IPS-NIHi7 (cell line): ENCODE data around the gene TADA1.

Experiments used
- DNase-seq: peaks from one replicate; pipeline ENCODE4 v3.0.0; 2012; ENCODE audit warnings: mixed read lengths; ENCODE audit errors: extremely low spot score

TADA1 gene, protein sequence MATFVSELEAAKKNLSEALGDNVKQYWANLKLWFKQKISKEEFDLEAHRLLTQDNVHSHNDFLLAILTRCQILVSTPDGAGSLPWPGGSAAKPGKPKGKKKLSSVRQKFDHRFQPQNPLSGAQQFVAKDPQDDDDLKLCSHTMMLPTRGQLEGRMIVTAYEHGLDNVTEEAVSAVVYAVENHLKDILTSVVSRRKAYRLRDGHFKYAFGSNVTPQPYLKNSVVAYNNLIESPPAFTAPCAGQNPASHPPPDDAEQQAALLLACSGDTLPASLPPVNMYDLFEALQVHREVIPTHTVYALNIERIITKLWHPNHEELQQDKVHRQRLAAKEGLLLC

DNA sequence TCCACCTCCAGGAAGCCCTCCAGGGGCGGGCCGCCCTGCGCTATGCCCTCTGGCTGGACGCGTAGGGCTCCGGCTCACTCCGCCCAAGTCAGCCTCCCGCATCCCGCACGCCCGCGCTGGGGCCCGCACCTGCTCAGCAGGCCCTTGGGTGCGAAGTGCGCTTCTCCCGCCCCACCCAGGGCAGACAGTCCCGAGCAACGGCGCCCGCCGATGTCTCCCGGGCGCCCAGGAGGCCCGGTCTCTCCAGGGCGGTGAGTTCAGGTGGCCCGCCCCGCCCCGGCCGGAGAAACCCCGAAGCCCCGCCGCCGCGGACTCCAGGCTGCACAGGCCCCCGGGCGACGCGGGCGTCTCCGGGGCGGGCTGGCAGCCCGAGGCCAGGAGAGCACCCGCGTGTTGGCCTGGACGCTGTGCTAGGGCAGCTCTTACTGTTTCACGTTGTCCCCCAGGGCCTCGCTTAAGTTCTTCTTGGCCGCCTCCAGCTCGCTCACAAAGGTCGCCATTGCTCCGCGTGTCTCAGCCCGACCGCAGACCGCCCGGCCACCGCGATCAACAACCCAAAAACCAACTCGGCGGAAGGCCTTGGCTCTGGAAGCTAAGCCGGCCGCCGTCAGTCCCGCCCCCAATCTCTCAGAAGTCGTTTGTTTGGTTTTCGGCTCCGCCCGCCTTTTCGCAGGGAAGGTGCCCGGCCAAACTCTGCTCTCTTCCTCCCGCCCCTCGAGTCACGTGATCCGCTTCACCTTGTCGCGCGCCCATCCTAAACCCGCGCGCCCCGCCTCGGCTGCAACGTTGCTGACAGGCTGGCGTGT, at the start of gene TADA1:
TADA1 (minus strand) TSS at position 531 of the 806 bp plus-strand sequence; CDS start at position 500, 31 bp downstream.
- peak; percentile 94 for DNase-seq

DNA sequence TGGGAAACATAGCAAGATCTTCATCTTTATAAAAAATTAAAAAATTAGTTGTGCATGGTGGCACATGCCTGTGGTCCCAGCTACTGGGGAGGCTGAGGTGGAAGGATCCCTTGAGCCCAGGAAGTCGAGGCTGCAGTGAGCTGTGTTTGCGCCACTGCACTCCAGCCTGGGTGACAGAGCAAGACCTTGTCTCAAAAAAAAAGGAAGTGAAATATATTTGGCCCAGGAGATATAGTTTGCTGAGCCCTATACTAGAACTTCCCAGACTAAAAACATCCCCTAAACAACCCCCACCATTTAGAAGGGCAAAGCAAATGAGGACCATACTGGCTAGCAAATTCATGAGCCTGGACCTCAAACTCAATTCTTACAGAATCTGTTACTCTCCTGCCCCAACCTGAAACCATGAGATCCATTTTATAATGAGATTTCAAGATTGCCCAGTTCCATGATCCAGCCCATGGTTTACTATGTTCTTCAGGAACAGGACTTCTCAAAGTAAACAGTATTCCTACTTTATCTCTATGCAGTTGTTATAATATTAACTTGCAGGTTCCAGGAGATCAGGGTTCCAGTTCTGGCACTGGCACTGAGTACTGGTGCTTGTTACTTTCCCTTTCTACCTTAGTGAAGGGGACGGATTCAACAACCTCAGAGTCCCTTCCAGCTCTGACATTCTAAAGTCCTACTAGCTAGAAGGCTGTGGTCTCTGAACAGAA, 48.9 kb upstream of the TADA1 start:
- DNase-seq = no peak

DNA sequence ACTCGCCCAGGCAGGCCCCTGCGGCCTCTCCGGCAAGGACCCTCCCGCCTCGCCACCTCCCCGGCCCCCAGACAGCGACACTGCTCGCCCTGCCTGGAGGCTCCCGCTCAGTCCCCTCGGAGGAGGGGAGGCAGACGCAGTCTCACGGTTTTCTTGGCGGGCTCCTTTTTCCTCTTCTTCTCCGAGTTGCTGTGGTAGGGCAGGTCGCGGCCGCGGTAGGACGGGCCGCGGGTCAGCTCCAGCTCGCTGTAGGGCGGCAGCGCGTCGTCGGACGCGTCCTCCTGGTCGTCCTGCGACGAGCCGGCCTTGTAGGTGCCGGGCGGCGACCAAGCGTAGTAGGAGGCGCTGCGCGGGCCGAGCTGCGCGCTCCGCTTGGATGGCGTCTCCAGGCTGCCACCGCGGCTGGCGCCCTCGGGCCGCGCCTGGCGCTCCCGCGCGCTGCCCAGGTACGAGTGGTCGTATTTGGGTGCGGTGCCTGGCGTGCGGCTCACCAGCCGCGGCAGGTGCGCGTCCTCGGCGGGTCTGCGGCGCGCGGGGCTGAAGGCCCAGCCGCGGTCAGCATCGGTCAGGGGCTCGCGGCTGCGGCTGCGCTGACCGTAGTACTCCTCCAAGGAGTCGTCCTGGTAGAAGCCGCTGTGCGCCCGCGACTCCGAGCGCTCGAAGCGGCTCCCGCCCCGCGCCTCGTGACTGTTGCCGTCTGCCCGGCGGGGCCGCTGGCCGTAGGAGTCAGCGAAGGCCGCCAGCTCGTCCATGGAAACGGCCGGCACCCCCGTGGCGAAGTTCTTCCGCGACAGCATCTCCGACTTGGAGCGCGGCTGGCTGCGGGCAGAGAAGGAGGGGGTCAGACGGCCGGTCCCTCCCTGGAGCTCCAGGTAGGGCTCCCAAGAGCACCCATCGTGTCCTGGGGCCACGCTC, 44.8 kb upstream of the TADA1 start:
- DNase-seq = peak; percentile 70

DNA sequence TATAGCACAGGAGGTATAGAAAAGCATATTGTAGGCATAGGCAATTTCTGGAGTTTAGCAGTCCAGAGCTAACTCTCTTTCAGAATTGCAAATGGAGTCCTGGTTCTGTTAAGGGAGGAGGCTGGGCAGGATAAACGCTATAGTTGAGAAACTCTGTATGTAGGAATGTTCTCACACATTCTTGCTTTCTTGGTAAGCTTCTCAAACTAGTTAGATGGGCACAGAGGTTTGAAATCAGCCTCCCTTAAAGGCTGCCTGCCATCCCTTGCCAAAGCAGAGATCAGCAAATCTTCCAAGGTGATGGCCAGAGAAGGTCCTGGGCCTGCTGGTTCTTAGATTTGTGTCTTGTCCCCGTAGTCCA, 42.9 kb upstream of the TADA1 start:
- no peak for DNase-seq

DNA sequence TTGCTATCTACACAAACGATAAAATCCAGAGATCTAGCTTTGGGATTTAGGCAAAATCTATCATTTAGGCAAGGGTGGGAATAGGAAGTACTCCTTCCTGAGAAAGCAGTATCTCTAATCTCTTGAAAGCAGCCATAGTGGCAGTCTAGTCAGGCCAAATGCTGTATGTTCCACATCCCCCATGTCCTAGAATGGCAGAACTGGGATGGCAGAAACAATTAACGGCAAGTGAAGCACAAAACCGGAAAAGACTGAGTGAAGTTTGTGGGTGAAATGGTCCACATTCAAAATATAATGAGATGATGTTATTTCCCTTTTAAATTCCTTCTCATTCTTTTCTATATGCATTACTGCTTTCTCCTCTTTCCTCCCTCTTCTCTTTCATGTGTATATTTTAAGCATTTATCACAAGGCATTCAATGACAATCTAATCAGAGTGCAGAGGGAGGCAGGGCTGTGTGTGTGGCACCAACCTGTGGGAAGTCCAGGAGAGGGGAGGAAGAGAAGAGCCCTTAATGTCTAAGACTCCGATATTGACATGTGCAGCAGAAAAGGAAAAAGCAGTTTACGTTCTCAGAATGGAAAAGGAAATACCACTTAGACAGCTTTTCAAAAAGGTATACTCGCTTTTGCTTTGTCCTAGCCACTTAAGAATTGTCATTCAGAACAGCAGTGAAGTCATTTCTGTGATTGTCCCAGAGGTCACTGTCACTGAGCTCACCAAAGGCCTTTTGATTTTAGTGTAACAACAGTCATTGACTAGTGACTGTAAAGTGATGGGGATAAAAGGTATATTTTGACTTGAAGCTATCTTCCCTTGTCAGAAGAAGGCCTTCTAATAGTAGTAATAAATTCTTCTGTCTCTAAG, 42.3 kb upstream of the TADA1 start:
- DNase-seq = no peak

DNA sequence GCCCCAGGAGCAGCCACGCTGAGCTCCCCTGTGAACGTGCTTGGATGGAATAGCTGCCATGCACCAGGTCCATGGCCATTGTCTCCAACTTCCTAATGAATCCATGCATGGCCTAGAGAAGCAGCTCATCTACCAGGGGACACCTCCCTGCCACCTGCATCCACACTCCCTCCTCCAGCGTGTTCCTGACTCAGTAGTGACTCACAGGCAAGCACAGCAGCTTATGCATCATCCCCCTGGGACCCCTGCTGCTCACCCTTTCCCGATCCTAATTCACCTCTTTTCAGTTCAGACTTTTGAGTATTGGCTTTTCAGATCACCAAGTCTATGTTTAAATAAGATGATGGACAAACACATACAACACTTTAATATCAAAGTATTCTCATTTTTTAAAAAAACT, 39.9 kb upstream of the TADA1 start:
- DNase-seq = peak; percentile 56

DNA sequence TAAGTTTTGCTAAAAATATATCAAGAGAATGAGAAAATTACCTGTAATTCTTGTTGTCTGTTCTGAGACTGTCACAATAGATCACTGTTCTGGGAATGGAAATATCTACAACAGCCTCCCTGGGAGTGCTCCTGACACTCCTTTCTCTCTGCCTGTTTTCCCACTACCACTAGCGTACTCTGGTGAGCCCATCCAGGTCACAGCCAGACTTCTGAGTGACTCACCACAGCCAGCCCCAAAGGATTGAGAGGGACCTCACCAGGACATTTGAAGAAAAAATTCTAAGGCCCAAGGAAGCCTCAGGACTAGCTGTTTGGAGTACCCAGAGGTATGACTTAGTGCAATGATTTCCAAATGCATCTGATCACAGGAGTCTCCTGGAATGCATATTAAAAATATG, 39.0 kb upstream of the TADA1 start:
- no peak for DNase-seq

DNA sequence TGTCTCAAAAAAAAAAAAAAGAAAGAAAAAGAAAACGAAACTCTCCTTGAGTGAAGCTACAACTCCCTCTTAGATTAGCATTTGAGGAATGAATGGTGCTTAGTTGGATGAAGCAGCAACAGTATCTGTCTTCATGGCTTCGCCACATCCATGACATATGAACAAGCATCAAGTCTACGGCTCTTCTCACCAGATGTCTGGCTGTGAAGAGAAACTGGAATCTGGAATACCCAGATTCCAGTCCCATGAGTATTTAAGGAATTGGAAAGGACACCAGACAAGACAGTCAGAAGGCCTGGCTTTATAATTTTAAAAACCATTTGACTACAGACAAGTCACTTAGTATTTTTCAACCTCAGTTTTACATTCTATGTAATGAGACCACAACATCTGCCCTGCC, 38.0 kb upstream of the TADA1 start:
- no peak for DNase-seq

DNA sequence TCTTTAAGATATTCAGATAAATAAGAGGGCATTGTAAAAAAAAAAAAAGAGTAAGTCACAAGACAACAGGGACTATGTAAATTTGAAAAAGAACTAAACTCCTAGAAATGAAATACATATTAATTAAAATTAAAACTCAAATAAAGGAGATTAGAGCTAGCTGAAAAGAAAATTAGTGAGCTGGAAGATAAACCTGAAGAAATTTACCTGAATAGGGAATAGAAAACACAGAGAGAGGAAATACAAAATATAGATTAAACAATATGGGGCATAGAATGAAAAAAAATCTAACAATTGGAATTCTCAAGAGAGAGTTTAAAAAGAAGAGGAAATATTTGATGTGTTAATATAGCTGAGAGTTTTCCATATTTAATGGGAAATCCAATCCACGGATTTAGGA, 35.6 kb upstream of the TADA1 start:
- no peak for DNase-seq

DNA sequence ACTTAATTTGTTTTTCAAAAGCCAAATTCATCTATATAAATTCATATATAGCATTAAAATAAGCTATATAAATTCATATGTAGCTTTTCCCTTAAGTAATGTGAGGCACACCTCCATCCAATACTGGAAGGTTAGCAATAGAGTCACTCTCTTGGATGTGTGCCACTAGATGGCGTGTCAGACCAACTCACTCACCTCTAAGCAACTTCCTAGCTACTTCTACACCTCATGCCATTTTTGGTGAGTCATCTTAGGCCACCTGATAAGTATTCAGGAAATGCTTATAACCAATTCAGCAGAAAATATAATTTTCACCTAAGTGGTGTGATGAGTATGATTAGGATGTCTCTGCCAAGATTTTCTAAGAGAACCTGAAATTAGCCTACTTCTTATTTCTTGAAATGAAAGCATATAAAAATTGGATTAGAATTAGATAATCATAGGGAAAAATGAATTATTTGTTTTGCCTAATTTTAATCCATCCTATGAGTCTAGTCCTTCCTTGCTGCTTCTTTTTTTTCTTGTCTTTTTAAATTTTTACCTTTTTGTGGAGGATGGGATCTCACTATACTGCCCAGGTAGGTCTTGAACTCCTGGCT, 34.4 kb upstream of the TADA1 start:
- peak; percentile 83 for DNase-seq

DNA sequence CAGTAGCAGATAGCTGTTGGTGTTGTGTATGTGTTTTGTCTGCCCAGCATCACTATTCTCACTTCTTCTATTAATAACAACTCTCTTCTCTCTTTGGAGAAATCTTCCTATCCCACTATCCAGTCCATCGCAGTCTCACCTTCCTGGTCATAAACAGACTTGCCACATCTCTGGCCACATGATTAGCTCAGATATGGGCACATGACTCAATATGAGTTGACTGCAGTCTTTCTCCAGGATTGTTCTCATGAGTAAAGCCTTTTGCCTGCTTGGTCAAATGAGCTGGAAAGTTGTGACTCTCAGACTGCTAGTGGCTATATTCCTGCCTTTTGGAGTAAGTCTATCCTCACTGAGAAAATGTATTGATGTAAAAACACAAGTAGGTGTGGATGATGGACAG, 32.9 kb upstream of the TADA1 start:
- DNase-seq = no peak

DNA sequence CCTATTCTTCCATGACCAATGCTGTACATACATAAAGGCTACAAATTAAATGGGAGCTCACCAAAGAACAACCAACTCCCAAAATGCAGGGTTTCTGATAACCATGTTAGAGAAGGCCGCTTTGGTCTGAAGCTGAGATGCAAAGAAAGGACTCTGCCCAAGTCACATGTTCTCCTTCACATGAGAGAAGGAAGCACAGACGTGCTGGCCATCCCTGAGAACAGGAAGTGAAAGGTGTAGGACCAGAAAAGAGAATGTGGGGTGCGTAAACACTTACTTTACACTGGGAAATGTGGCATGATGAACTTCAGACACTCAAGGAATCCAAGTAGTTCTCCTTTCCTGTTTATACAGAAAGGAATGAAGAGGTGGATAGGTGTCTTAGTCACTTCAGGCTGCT, 31.7 kb upstream of the TADA1 start:
- no peak for DNase-seq

DNA sequence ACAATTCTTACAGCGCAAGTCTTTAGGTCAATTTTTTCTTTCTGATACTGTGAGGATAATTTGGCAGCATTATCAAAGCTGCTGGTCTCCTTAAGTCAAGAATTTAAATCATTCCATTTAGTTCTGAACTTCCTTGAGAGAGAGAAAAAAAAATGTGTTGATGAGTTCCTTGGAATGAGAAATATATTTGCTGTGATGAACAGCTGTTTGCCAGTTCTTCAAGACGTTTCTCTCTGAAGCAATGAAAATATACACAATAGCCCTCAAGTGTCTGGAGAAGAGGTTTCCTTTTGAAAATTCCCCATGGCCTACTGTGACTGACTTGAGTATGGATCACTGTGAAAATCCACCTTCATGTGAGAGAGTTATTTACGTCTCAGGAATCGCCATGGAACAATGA, 31.0 kb upstream of the TADA1 start:
- no peak for DNase-seq

DNA sequence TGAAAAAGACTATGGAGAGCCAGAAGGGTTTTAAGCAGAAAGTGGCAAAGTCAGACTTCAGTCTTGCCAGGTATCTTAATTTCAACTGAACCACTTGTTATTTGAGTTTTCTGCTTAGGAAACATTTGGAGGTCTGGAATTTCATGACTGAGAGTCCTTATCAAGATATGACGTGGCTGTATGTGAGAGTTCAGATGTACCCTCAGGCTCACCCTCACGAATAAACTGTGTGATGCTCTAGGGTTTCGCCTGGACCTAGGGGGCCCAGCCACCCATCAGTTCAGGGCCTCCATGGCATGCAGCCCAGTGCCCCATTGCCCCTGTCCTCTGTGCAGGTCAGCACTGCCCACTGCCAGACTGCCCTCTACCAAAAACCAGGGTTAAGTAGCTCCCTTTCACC, 30.6 kb upstream of the TADA1 start:
- no peak for DNase-seq

DNA sequence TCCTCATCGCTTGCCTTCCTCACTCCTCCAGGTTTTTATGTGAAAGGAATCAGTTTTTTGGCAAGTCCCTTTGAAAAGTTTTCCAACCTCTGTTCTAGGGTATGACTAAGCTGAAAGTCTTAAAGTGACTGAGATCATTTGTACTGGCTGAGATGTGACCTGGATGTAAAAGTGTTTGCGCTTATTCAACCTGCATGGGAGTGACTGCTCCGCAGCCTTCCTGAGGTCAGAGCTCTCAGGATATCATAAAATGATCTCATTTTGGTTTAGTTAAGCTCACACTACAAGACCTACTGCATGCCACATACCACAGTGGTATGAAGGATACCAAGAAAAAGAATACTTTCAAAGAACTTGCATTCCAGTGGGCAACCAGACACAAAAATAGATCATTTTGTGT, 29.8 kb upstream of the TADA1 start:
- DNase-seq = no peak

DNA sequence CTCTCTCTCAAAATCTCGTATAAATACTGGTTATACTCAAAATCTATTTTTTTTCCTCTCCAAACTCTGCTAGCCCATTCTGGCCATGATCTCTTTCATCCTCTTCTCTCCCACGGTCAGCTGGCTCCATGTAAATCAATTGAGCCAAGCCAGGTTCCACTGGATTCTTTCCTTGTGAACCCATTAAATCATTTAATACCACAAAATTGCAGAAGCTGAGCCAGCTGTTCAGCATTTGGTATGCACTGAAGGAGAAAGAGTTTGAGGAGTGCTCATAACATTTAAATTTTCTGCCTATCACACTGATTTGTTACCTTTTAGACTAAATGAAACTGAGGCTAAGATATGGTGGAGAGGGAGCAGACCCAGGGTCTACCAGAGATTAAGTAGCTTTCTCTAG, 29.1 kb upstream of the TADA1 start:
- no peak for DNase-seq

DNA sequence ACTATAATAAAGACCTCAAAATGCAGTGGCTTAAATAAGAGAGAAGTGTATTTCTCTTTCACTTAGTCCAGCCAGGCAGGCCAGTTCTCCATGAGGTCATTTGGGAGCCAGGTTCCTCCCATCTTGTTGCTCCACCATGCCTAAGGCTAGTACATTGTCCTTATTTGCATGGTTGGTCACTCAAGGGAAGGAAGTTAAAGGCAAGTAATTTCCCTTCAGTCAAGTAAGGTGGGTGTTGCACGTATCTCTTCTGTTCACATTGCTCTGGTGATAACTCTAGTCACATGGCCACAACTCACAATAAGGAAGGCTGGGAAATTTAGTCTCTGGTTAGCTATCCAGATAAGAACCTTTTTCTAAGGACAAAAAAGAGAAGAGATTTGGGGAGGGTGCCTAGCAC, 27.2 kb upstream of the TADA1 start:
- no peak for DNase-seq

DNA sequence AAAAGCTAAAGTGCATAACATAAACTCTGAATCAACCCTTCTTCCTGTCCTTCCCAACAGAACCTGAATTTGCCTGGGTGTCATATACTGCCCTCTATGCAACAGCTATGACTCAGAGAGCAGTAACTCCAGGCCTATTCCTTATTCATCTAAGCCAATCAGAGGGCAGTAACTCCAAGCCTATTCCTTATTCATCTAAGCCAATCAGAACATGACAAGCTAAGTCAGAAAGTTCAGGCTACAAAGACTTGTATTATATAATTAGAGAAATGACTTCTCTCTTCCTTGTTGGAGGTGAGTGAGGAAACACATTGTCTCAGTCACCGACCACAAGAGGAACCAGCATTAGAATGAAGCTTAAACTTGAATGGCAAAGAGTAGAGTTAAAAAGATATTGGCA, 26.2 kb upstream of the TADA1 start:
- no peak for DNase-seq

DNA sequence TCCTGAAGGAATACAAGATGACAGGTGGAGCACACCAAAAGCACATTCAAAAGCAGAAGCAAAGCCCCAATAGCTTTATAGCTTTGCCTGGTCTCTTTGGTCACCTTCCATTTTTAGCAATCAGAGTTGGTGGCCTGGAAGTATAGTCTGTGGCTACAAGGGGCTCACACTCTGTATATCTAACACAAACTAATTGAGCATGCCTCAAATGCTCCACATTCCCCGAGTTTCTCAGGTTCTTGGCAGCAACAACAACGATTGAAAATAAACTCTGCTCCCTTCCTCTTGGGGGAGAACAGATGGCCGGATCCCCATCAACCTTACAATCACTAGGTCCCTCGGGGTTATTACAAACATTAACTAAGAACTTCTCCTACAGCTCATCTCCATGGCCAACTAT, 24.9 kb upstream of the TADA1 start:
- no peak for DNase-seq

DNA sequence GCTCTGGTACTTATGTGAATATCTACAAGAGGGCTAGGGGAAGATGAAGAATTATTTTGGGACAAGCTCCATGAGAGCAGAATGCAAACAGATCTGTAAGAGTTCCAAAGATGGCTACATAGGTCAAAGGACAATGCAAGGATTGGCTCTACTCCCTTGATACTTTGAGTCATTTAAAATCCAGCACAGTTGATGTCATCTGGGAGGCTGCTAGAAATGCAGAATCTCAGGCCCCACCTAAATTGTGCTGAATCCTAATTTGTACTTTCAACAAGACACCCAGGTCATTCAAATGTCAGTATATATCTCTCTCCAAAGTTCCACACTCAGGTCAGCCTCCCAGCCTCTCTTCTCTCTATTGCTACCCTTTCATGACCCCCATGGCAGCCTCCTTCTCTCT, 23.7 kb upstream of the TADA1 start:
- DNase-seq = no peak
